ENCODE results near the gene OR5AU1.
A peak's percentile ranks its signal among the peaks of the same experiment; 100 is the strongest.

The OR5AU1 gene

DNA sequence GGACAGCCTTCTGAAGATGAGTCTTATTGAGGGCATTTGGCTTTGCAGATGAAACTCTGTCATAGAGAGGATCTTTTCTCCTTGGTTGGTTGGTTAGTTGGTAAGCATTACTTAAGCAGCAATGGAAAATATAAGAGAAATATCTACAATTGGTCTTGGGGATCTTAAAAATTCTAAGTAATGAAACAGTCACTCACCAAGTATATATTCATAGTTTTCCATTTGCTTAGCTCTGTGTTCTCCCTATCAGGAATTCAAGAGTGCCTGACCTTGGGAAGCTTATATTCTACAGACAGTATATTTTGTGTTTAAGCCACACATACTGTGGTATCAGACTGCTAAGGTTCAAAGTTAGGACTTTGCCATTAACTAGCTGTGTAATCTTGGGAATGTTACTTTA is at the start of gene OR5AU1:
TSS of gene OR5AU1 (minus strand) at position 101 of the 400 bp plus-strand sequence. CDS start 191 bp downstream, outside the sequence.
- DNase-seq = no peak

GRCh38 chr14:21205026-21205677 is 49.3 kb upstream of the OR5AU1 start:
- peak; percentile 44 for DNase-seq

DNA sequence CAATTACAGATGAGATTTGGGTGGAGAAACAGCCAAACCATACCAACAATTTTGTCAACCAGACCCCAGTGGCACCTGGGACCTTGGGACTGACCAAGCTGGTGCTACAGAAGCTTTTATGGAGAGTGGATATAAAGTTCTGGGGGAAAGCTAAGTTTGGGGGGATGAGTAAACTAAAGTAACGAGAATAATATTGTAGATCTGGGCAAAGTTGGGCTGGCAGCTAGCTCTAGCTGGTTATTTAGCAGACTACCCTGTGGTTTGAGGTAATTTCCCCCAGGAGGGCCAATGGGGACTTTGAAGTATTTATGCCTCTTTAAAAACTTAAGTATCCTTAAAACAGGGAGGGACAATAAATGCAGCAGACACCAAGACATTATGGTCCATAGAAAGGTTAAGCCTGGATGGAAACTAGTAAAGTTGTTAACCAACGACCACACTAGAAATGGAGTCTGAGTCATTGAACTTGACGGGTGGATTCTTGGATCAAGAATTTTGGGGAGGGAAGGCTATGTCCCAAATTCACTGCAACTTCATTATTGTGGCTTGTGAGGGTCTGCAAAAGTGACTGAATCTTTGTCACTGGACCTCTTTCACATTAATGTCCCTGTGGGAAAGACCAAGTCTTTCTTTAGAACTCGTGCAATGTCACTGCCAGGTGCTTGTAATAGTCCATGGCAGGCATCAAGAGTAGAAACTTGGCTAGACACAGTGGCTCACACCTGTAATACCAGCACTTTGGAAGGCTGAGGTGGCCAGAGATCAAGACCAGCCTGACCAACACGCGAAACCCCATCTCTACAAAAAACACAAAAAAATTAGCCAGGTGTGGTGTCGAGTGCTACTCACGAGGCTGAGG is 48.5 kb upstream of the OR5AU1 start:
- DNase-seq = peak; percentile 85

DNA sequence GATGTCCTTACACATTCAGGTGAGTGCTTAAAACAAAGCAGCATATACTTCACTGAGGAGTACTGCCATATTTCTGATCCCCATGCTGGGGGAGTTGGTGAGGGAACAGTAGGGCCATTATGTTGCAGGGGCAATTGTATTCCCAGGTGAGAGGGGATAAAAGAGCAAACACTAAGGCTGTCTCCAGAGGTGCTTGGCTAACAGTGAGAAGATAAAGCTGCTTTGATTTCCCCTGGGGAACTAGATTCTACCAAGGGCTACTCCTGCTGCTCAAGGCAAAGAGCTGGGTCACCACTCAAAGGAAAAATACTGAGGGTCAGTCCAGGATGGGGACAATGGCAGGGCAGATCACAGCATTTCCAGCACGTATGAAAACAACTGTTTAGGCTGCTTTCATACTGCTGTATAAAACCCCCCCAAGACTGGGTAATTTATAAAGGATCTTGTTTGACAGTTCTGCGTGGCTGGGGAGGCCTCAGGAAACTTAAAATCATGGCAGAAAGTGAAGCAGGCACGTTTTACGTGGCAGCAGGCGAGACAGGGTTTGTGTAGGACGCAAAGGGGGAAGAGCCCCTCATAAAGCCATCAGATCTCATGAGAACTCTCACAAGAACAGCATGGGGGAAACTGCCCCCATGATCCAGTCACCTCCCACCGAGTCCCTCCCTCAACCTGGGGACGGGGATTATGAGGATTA is 47.8 kb upstream of the OR5AU1 start:
- no peak for DNase-seq

- DNase-seq = no peak
Observed at GRCh38 chr14:21202463-21203358, 46.8 kb upstream of the OR5AU1 start.

DNA sequence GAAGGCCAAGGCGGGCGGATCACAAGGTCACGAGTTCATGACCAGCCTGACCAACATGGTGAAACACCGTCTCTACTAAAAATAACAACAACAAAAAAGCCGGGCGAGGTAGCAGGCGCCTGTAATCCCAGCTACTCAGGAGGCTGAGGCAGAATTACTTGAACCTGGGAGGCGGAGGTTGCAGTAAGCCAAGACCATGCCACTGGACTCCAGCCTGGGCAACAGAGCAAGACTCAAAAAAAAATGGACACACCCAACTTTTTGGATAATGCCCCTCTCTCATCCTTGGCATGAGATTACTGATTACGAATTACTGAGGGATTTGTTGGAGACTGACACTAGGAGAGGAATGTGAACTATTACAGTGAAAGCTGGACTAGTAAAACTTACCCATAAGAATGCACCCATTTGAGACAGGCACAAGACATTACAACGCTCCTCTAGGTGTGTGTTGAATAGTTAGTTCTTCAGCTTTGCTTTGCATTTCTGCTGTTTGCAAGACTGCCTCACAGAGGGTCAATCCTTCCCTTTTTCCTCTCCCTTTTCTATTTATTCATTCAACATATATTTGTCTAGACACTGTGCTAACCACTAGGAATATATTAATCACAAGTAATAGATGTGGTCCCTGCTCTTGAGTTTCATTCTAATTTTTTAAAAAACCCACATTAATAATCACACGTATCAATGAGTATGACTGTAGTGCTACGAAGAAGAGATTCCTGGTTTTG is 46.0 kb upstream of the OR5AU1 start:
- no peak for DNase-seq

GRCh38 chr14:21200752-21201461 is 45.0 kb upstream of the OR5AU1 start:
- no peak for DNase-seq

DNA sequence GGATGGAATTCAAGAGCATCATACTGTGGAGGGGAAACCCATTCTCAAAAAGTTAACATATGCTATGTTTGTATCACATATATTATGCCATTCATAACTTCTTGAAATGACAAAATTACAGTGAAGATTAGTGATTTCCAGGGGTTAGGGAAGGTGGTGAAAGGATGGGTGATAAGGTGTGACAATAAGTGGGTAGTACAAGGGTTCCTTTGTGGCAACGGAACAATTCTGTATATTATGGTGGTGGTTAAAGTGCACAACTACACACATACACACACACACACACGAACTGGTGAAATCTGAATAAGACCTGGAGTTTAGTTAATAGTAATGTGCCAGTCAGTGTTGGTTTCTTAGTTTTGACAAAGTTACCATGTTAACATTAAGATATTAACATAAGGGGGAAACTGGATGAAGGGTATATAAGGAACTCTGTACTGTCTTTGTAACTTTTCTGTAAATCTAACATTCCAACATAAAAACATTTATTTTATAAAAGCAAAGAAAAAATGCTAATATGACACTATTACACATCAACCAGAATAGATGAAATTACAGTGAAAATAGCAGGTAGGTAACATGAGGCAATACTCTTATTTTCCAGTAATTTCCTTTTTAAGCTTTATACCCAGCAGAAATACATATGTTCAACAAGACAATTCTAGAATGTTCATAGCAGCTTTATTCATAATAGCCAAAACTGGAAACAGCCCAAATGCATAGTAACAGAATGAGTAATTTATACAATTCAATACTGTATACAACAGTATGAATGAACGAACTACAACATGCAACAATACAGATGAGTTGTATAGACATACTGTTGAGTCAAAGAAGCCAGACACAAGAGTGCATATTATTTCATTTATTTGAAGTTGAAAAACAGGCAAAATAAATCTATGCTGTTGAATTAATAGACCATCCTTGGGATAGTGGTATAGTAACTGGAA is 44.0 kb upstream of the OR5AU1 start:
- no peak for DNase-seq

DNA sequence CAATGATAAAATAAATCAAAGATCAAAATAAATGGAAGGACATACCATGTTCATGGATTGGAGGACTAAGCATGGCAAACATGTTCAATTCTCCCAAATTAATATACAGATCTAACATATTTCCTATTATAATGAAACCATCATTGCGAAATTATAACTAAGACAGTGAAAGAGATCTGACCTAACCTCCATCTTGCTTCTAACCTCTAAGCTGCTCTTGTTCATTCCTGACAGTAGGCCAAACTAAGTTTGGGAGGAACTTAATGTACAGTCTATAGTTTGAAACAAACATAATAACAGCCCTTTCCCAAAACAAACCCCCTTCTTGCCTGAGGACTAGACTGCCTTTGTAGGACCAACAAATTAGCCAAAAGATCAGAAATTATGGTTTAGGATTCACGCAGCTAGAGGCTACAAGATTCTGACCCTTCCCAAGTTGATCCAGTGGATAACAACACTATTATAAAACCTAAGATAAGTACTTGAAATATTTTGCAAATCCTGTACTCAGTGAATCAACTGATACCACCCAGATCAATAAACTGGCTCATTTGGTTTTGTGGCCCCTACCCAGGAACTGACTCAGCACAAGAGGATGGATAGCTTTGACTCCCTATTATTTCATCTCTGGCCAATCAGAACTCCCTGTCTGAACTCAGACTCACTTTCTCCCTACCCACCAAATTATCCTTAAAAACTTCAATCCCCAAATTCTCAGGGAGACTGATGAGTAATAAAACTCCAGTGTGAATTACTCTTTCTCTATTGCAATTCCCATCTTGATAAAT is 41.7 kb upstream of the OR5AU1 start:
- no peak for DNase-seq

GRCh38 chr14:21194597-21194996 is 38.7 kb upstream of the OR5AU1 start:
- no peak for DNase-seq

- no peak for DNase-seq
Observed at GRCh38 chr14:21192875-21193535, 37.1 kb upstream of the OR5AU1 start.

DNA sequence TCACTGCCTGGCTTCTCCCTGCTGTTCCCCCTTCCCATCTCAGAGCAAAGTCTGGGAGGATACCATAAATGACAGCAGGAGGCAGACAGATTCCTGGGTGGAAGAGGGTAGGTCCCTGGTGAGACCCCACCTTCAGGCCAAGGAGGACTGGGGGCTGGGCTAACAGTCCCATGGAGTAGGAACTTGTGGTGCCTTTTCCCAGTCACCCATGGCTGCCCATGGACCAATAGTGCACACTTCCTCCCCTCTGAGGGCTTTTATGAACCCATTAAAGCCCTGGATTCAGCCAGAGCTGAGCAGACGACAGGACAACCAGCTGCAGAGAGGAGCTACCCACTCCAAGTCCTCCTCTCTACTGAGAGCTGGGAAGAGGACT is 36.6 kb upstream of the OR5AU1 start:
- DNase-seq = no peak

- peak; percentile 33 for DNase-seq
Observed at GRCh38 chr14:21191809-21192446, 36.1 kb upstream of the OR5AU1 start.

GRCh38 chr14:21191261-21191808 is 35.5 kb upstream of the OR5AU1 start:
- DNase-seq = no peak

DNA sequence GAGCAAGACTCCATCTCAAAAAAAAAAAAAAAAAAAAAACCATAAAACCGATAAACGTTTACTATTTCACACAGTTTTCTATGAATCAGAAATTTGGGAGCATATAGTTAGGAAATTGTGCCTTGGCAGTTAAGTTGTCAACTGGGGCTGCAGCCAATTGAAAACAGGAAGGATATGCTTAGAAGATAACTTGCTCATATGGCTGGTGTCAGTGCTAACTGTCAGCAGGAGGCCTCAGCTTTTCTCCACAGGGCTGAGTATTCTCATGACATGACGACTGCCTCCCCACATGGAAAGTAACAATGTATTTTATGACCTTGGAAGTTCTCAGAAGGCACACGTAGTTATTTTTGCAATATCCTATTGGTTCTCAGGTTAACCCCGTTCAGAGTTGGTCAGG is 29.6 kb upstream of the OR5AU1 start:
- no peak for DNase-seq

GRCh38 chr14:21184254-21184653 is 28.4 kb upstream of the OR5AU1 start:
- no peak for DNase-seq

GRCh38 chr14:21182166-21182565 is 26.3 kb upstream of the OR5AU1 start:
- DNase-seq = no peak

DNA sequence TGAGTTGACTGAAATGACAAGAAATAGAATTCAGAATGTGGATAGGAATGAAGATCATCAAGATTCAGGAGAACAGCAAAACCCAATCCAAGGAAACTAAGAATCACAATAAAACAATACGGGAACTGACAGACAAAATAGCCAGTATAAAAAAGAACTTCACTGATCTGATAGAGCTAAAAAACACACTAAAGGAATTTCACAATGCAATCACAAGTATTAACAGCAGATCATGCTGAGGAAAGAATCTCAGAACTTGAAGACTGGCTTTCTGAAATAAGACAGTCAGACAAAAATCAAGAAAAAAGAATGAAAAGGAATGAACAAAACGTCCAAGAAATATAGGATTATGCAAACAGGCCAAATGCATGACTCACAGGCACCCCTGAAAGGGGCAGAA is 15.3 kb upstream of the OR5AU1 start:
- DNase-seq = no peak
